Superior temporal gyrus (tissue), 1 donor: ENCODE measurements around the gene DNAJC30.
A peak's percentile ranks its signal among the peaks of the same experiment; 100 is the strongest.

Experiments
- DNase-seq: peaks from one replicate; pipeline ENCODE4 v3.0.0-alpha.2; 2016; ENCODE audit errors: extremely low spot score

Gene DNAJC30

GRCh38 chr7:73708961-73709549 is 25.8 kb upstream of the DNAJC30 start:
- DNase-seq = no peak

GRCh38 chr7:73707045-73707631 is 23.9 kb upstream of the DNAJC30 start:
- no peak for DNase-seq

- no peak for DNase-seq
These were observed 23.1 kb upstream of the DNAJC30 start for GRCh38 chr7:73706126-73707044.

GRCh38 chr7:73705551-73705920 is 22.3 kb upstream of the DNAJC30 start:
- DNase-seq = no peak

GRCh38 chr7:73704640-73705550 is 21.6 kb upstream of the DNAJC30 start:
- DNase-seq = no peak

- DNase-seq = no peak
These were observed 20.7 kb upstream of the DNAJC30 start for GRCh38 chr7:73703757-73704639.

GRCh38 chr7:73703225-73703624 is 20.0 kb upstream of the DNAJC30 start:
- DNase-seq = no peak

GRCh38 chr7:73702665-73703064 is 19.4 kb upstream of the DNAJC30 start:
- no peak for DNase-seq

- no peak for DNase-seq
These were observed 19.0 kb upstream of the DNAJC30 start for GRCh38 chr7:73702226-73702625.

GRCh38 chr7:73701357-73701995 is 18.2 kb upstream of the DNAJC30 start:
- peak; percentile 53 for DNase-seq

- no peak for DNase-seq
These were observed 17.4 kb upstream of the DNAJC30 start for GRCh38 chr7:73700581-73701134.

- DNase-seq = no peak
These were observed 16.8 kb upstream of the DNAJC30 start for GRCh38 chr7:73700069-73700423.

GRCh38 chr7:73699370-73700068 is 16.3 kb upstream of the DNAJC30 start:
- DNase-seq = no peak

GRCh38 chr7:73698410-73698809 is 15.2 kb upstream of the DNAJC30 start:
- no peak for DNase-seq

GRCh38 chr7:73696372-73696771 is 13.1 kb upstream of the DNAJC30 start:
- no peak for DNase-seq

- DNase-seq = no peak
These were observed 7.4 kb upstream of the DNAJC30 start for GRCh38 chr7:73690646-73691045.

GRCh38 chr7:73688288-73688687 is 5.0 kb upstream of the DNAJC30 start:
- no peak for DNase-seq

- no peak for DNase-seq
These were observed 2.1 kb upstream of the DNAJC30 start for GRCh38 chr7:73685311-73685710.
